ENCODE results near the gene NMBR. TPM values are rescaled to one million over a fixed set of nuclear protein-coding genes. Genes with fewer than 3 reads are reported as not detected.
"Not testable (repeated sequence)": the region's sequence is repeated elsewhere in the genome, so short reads cannot be mapped to it uniquely, and the experiment has no call there.

Gene NMBR
- polyA plus RNA-seq, 1 donor from 2014 or later, result not detected

- no peaks in the 10 kb centered on the region for H4K20me1 ChIP-seq (ENCODE audit: insufficient read depth)
- no peak overlapping the region for H2AFZ ChIP-seq (ENCODE audit: low read depth, low read length)
- H3K9me2 ChIP-seq (ENCODE audit: insufficient read depth, low read length), result no peaks in the 10 kb centered on the region
- H3K36me3 ChIP-seq (ENCODE audit: insufficient read depth, low read length), result no peaks in the 10 kb centered on the region
- H3K9me3 ChIP-seq (ENCODE audit: low read length), result no peaks in the 10 kb centered on the region
- no peaks in the 10 kb centered on the region for H3F3A ChIP-seq (ENCODE audit: insufficient read depth, low read length, poor library complexity, severe bottlenecking)
- H3K27me3 ChIP-seq (ENCODE audit: insufficient read depth, low read depth, low read length), result no peaks in the 10 kb centered on the region
- no peak overlapping the region for H3K9ac ChIP-seq (ENCODE audit: low read length)
- H3K79me2 ChIP-seq (replicated peaks; ENCODE audit: insufficient read depth, low read length), result peaks cover 95% of the 10 kb centered on the region
- no peak overlapping the region for H3K4me3 ChIP-seq (ENCODE audit: low read length)
- no peak overlapping the region for H3K27ac ChIP-seq (ENCODE audit: low read length)
- TF ChIP-seq MXI1 (conservative IDR thresholded peaks at IDR 0.05; ENCODE audit: poor library complexity, severe bottlenecking) (no peak), CTCF (IDR thresholded peaks at IDR 0.05; ENCODE audit: poor library complexity, severe bottlenecking) (no peak), POLR2AphosphoS5 (IDR thresholded peaks at IDR 0.05) (no peak)
- H3K4me2 ChIP-seq (ENCODE audit: low read length), result no peak overlapping the region
These were observed 6.3 kb upstream of the NMBR start for GRCh38 chr6:142153196-142153595.

GRCh38 chr6:142152746-142153145 is 5.8 kb upstream of the NMBR start:
- H2AFZ ChIP-seq (ENCODE audit: low read depth, low read length), result no peak overlapping the region

GRCh38 chr6:142141531-142141930 is 5.4 kb downstream of the NMBR start:
- not testable (repeated sequence) for H2AFZ ChIP-seq (ENCODE audit: low read depth, low read length); H3K79me2 ChIP-seq (replicated peaks; ENCODE audit: insufficient read depth, low read length); H3F3A ChIP-seq (ENCODE audit: insufficient read depth, low read length, poor library complexity, severe bottlenecking); H3K27me3 ChIP-seq (ENCODE audit: insufficient read depth, low read depth, low read length); H3K4me2 ChIP-seq (ENCODE audit: low read length); H3K9ac ChIP-seq (ENCODE audit: low read length); H3K27ac ChIP-seq (ENCODE audit: low read length); H4K20me1 ChIP-seq (ENCODE audit: insufficient read depth); H3K4me3 ChIP-seq (ENCODE audit: low read length); H3K9me3 ChIP-seq (ENCODE audit: low read length); H3K9me2 ChIP-seq (ENCODE audit: insufficient read depth, low read length); H3K36me3 ChIP-seq (ENCODE audit: insufficient read depth, low read length)

More at GRCh38 chr6:142152746-142153145, 5.8 kb upstream of the NMBR start:
- Histone ChIP-seq H3K4me3 (ENCODE audit: low read length) (no peak overlapping the region), H3K9me3 (ENCODE audit: low read length) (no peaks in the 10 kb centered on the region), H3K79me2 (replicated peaks; ENCODE audit: insufficient read depth, low read length) (peaks cover 95% of the 10 kb centered on the region), H3K4me2 (ENCODE audit: low read length) (no peak overlapping the region), H3K9ac (ENCODE audit: low read length) (no peak overlapping the region), H3K27me3 (ENCODE audit: insufficient read depth, low read depth, low read length) (no peaks in the 10 kb centered on the region), H3K9me2 (ENCODE audit: insufficient read depth, low read length) (no peaks in the 10 kb centered on the region), H3K36me3 (ENCODE audit: insufficient read depth, low read length) (no peaks in the 10 kb centered on the region), H4K20me1 (ENCODE audit: insufficient read depth) (no peaks in the 10 kb centered on the region), H3F3A (ENCODE audit: insufficient read depth, low read length, poor library complexity, severe bottlenecking) (no peaks in the 10 kb centered on the region), H3K27ac (ENCODE audit: low read length) (no peak overlapping the region)
- TF ChIP-seq REST (IDR thresholded peaks at IDR 0.05; ENCODE audit: borderline replicate concordance), result no peak

GRCh38 chr6:142138876-142139275 is 8.0 kb downstream of the NMBR start:
- no peaks in the 10 kb centered on the region for H3K79me2 ChIP-seq (replicated peaks; ENCODE audit: insufficient read depth, low read length)
- H3K36me3 ChIP-seq (ENCODE audit: insufficient read depth, low read length), result no peaks in the 10 kb centered on the region
- H3K27ac ChIP-seq (ENCODE audit: low read length), result no peak overlapping the region
- no peaks in the 10 kb centered on the region for H4K20me1 ChIP-seq (ENCODE audit: insufficient read depth)
- no peak overlapping the region for H3K4me2 ChIP-seq (ENCODE audit: low read length)
- no peaks in the 10 kb centered on the region for H3K9me2 ChIP-seq (ENCODE audit: insufficient read depth, low read length)
- H3K4me3 ChIP-seq (ENCODE audit: low read length), result no peak overlapping the region
- no peak overlapping the region for H2AFZ ChIP-seq (ENCODE audit: low read depth, low read length)
- no peaks in the 10 kb centered on the region for H3F3A ChIP-seq (ENCODE audit: insufficient read depth, low read length, poor library complexity, severe bottlenecking)
- H3K27me3 ChIP-seq (ENCODE audit: insufficient read depth, low read depth, low read length), result no peaks in the 10 kb centered on the region
- no peaks in the 10 kb centered on the region for H3K9me3 ChIP-seq (ENCODE audit: low read length)
- H3K9ac ChIP-seq (ENCODE audit: low read length), result no peak overlapping the region
- no peak for TF ChIP-seq CTCF (IDR thresholded peaks at IDR 0.05; ENCODE audit: poor library complexity, severe bottlenecking)
- no peak for TF ChIP-seq MXI1 (conservative IDR thresholded peaks at IDR 0.05; ENCODE audit: poor library complexity, severe bottlenecking)
- no peak for TF ChIP-seq EZH2 (IDR thresholded peaks at IDR 0.05; ENCODE audit: borderline replicate concordance, insufficient read depth, low read length, poor library complexity, severe bottlenecking)
- no peak for TF ChIP-seq RAD21 (conservative IDR thresholded peaks at IDR 0.05)
- no peak for TF ChIP-seq POLR2AphosphoS5 (IDR thresholded peaks at IDR 0.05)
- TF ChIP-seq EP300 (conservative IDR thresholded peaks at IDR 0.05; ENCODE audit: poor library complexity, severe bottlenecking), result no peak
- no peak for TF ChIP-seq TAF1 (IDR thresholded peaks at IDR 0.05; ENCODE audit: low read depth)
- no peak for TF ChIP-seq SMC3 (conservative IDR thresholded peaks at IDR 0.05; ENCODE audit: poor library complexity)

Data from neural cell (in vitro differentiated cells).